Activated CD8-positive, alpha-beta memory T cell treated with anti-CD3 and anti-CD28 coated beads, Interleukin-2, amount 10 ng/mL, durations not matched to agents 7 days and 5 days (primary cell): Measurements from ENCODE around the gene ZBTB38. TPM values are rescaled to one million over a fixed set of nuclear protein-coding genes. Genes with fewer than 3 reads are reported as not detected.

Experiments
- ATAC-seq: fragments of 150-1000 bp; cut with Tn5 transposase; one replicate; pipeline ENCODE4 v1.10.0; 2021; ENCODE audit warnings: moderate library complexity
- CTCF ChIA-PET: fragments of 350-600 bp; sonication (Branson Sonifier 250); formaldehyde crosslinking; loops from one replicate; lab custom pipeline; 2021; ENCODE audit warnings: antibody characterized with exemption; lab: Charles Lee
- DNase-seq: peaks from one replicate; pipeline ENCODE4 v3.0.0-alpha.2; 2020
- H3K27ac Mint-ChIP-seq: one replicate; pipeline ENCODE4 v1.8.0; 2021; ENCODE audit warnings: mild to moderate bottlenecking, mixed read lengths
- H3K27me3 Mint-ChIP-seq: one replicate; pipeline ENCODE4 v1.8.0; 2021; ENCODE audit warnings: mixed read lengths
- H3K36me3 Mint-ChIP-seq: one replicate; pipeline ENCODE4 v1.8.0; 2021; ENCODE audit warnings: mild to moderate bottlenecking, mixed read lengths
- H3K4me1 Mint-ChIP-seq: one replicate; pipeline ENCODE4 v1.8.0; 2021; ENCODE audit warnings: mixed read lengths
- H3K4me3 Mint-ChIP-seq: one replicate; pipeline ENCODE4 v1.8.0; 2021; ENCODE audit warnings: mild to moderate bottlenecking, moderate library complexity, mixed read lengths
- H3K9me3 Mint-ChIP-seq: one replicate; pipeline ENCODE4 v1.8.0; 2022; ENCODE audit warnings: low read depth, mixed read lengths
- total RNA-seq, 2 experiments: library from RNA; stranded (reverse); gene quantifications; one replicate each; pipeline ENCODE4 v1.2.3, GENCODE V29; 2021

The ZBTB38 gene
- total RNA-seq, 2 experiments from 2014 or later, result 42.5 to 49.4 TPM

GRCh38 chr3:141343865-141344271 lies 24.4 kb upstream of the ZBTB38 start:
- no peaks in the 10 kb centered on the region for H3K36me3 Mint-ChIP-seq
- H3K4me1 Mint-ChIP-seq, result no peaks in the 10 kb centered on the region
- no peak overlapping the region for H3K27ac Mint-ChIP-seq
- H3K4me3 Mint-ChIP-seq, result no peak overlapping the region
- CTCF ChIA-PET, result interaction anchor here (1.1 to 1.3 kb wide), 2 partner anchors 26 to 65 kb away, joined by 3 read pairs; no protein-coding TSS in a partner anchor
- H3K9me3 Mint-ChIP-seq, result no peaks in the 10 kb centered on the region
- ATAC-seq (no peak), DNase-seq (no peak)
- peaks cover 12% of the 10 kb centered on the region for H3K27me3 Mint-ChIP-seq

GRCh38 chr3:141345528-141345927 lies 22.8 kb upstream of the ZBTB38 start:
- no peak for DNase-seq
- Mint-ChIP-seq H3K9me3 (no peaks in the 10 kb centered on the region), H3K36me3 (no peaks in the 10 kb centered on the region), H3K27ac (no peak overlapping the region), H3K4me1 (no peaks in the 10 kb centered on the region), H3K27me3 (peaks cover 15% of the 10 kb centered on the region), H3K4me3 (no peak overlapping the region)
- ATAC-seq, result no peak
- CTCF ChIA-PET, result interaction anchor here (1.0 to 2.3 kb wide), 6 partner anchors 10 to 109 kb away, joined by 3 to 10 read pairs (median 6); no protein-coding TSS in a partner anchor

GRCh38 chr3:141346007-141346406 lies 22.3 kb upstream of the ZBTB38 start:
- Mint-ChIP-seq H3K4me1 (no peaks in the 10 kb centered on the region), H3K27ac (no peak overlapping the region), H3K4me3 (no peak overlapping the region), H3K27me3 (peaks cover 15% of the 10 kb centered on the region), H3K36me3 (no peaks in the 10 kb centered on the region), H3K9me3 (no peaks in the 10 kb centered on the region)
- ATAC-seq, result no peak
- CTCF ChIA-PET, result interaction anchor here (0.6 to 2.3 kb wide), 7 partner anchors 10 to 876 kb away, joined by 3 to 10 read pairs (median 6); no protein-coding TSS in a partner anchor
- no peak for DNase-seq

GRCh38 chr3:141346418-141346817 lies 21.9 kb upstream of the ZBTB38 start:
- ATAC-seq (no peak), DNase-seq (no peak)
- Mint-ChIP-seq H3K4me1 (no peaks in the 10 kb centered on the region), H3K36me3 (no peaks in the 10 kb centered on the region), H3K9me3 (no peaks in the 10 kb centered on the region), H3K4me3 (no peak overlapping the region), H3K27ac (no peak overlapping the region), H3K27me3 (peaks cover 12% of the 10 kb centered on the region)
- CTCF ChIA-PET, result interaction anchor here (0.6 to 2.3 kb wide), 6 partner anchors 14 to 876 kb away, joined by 3 to 10 read pairs (median 6); no protein-coding TSS in a partner anchor

GRCh38 chr3:141346839-141347238 lies 21.5 kb upstream of the ZBTB38 start:
- H3K36me3 Mint-ChIP-seq, result no peaks in the 10 kb centered on the region
- no peaks in the 10 kb centered on the region for H3K9me3 Mint-ChIP-seq
- H3K27me3 Mint-ChIP-seq, result peaks cover 8% of the 10 kb centered on the region
- no peak for ATAC-seq
- H3K4me1 Mint-ChIP-seq, result no peaks in the 10 kb centered on the region
- no peak overlapping the region for H3K4me3 Mint-ChIP-seq
- DNase-seq, result no peak
- CTCF ChIA-PET, result interaction anchor here (1.7 to 2.3 kb wide), 2 partner anchors 14 to 35 kb away, joined by 5 to 10 read pairs; no protein-coding TSS in a partner anchor
- H3K27ac Mint-ChIP-seq, result no peak overlapping the region

GRCh38 chr3:141348837-141349236 lies 19.5 kb upstream of the ZBTB38 start:
- Mint-ChIP-seq H3K36me3 (no peaks in the 10 kb centered on the region), H3K4me3 (no peak overlapping the region), H3K27ac (no peak overlapping the region), H3K27me3 (peaks cover 9% of the 10 kb centered on the region), H3K9me3 (no peaks in the 10 kb centered on the region), H3K4me1 (no peaks in the 10 kb centered on the region)
- no peak for ATAC-seq
- CTCF ChIA-PET, result interaction anchor here (1.1 to 1.3 kb wide), 2 partner anchors 12 to 41 kb away, joined by 3 to 5 read pairs; no protein-coding TSS in a partner anchor
- no peak for DNase-seq

DNA sequence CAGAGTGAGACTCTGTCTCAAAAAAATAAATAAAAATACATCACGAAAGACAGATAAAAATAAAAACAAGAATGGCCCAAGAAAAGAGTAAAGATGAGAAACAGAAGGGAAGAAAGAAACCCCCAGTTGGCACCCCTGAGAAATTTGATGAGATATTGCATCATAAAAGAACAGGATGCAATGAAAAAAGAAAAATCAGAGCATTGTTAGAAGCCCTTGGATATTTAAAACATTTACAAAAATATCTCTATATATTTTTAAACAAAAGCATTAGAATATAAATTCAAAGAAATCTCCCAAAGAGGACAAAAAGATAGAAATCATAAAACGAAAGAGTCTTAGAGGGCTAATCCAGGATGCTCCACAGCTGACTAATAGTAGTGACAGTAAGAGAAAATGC lies 18.6 kb upstream of the ZBTB38 start:
- no peak for ATAC-seq
- Mint-ChIP-seq H3K4me3 (no peak overlapping the region), H3K4me1 (no peaks in the 10 kb centered on the region), H3K36me3 (no peaks in the 10 kb centered on the region), H3K9me3 (no peaks in the 10 kb centered on the region), H3K27ac (no peak overlapping the region), H3K27me3 (peaks cover 14% of the 10 kb centered on the region)
- CTCF ChIA-PET, result interaction anchor here (1.3 kb wide), 1 partner anchor 12 kb away, joined by 5 read pairs; no protein-coding TSS in a partner anchor
- no peak for DNase-seq

DNA sequence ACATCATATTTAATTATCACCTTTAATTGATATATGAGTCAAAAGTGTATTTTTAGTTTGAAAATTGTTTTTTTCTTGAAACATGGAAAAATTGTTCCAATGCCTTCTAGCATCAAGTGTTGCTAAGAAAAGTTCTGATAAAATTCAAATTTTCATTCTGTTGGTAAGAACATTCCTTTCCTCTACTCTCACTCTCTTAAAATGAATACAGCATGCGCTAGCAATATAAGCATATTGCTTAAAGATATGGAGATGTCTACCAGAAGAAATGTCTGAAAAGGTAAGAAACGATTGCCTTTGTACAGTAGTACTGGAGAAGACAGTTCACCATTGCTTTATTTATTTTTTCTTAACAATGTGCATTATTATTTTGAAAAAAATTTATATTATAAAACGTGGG lies 17.6 kb upstream of the ZBTB38 start:
- Mint-ChIP-seq H3K4me1 (no peaks in the 10 kb centered on the region), H3K9me3 (no peaks in the 10 kb centered on the region), H3K4me3 (no peak overlapping the region), H3K36me3 (no peaks in the 10 kb centered on the region), H3K27me3 (peaks cover 14% of the 10 kb centered on the region), H3K27ac (no peak overlapping the region)
- ATAC-seq, result no peak
- CTCF ChIA-PET, result interaction anchor here (1.5 to 1.9 kb wide), 2 partner anchors 91 to 101 kb away, joined by 3 to 5 read pairs; no protein-coding TSS in a partner anchor
- DNase-seq, result no peak

DNA sequence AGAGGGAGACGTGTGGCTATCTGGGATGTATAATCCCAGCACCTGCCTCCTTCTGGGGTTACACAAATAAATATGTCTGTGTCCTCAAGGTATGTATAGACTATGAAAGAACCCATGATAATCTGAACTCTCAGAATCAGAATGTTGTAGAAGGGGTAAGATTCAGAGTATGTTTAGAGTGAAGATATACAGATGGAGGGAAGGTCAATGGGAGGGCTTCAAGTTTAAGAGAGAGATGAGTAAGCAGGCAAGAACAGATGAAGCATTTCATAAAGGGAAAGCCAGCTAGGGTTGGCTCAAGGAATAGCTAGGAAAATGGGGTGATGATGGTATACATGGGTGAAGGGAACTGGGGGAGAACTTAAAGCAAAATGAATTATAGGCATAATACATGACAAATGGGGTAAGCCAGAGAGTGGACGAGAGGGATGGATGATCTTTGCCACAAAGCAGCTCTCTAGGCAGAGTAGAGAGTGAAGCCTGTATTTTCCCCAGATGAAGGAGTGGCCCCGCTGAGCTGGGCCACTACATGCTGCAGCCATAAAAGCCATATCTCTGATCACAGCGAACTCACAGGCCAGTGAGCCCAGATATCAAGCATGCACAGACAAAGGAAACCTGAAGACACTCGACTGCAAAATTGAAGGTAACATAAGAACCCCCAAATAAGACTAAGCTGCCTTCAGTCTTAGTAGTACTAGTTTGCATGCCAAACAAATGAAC lies 15.9 kb upstream of the ZBTB38 start:
- ATAC-seq (no peak), DNase-seq (no peak)
- Mint-ChIP-seq H3K9me3 (no peaks in the 10 kb centered on the region), H3K4me3 (no peak overlapping the region), H3K27ac (no peak overlapping the region), H3K4me1 (no peaks in the 10 kb centered on the region), H3K27me3 (peaks cover 17% of the 10 kb centered on the region), H3K36me3 (no peaks in the 10 kb centered on the region)
- CTCF ChIA-PET, result interaction anchor here (0.7 to 2.2 kb wide), 7 partner anchors 8 to 107 kb away, joined by 3 to 11 read pairs (median 3); no protein-coding TSS in a partner anchor

GRCh38 chr3:141353652-141354495 lies 14.4 kb upstream of the ZBTB38 start:
- Mint-ChIP-seq H3K9me3 (no peaks in the 10 kb centered on the region), H3K4me1 (no peaks in the 10 kb centered on the region), H3K4me3 (no peak overlapping the region), H3K27me3 (peaks cover 17% of the 10 kb centered on the region), H3K36me3 (no peaks in the 10 kb centered on the region), H3K27ac (no peak overlapping the region)
- CTCF ChIA-PET, result interaction anchor here (1.3 to 1.7 kb wide), 4 partner anchors 12 to 207 kb away, joined by 3 to 7 read pairs (median 3); no protein-coding TSS in a partner anchor
- ATAC-seq, result no peak
- no peak for DNase-seq

- DNase-seq, result no peak
- ATAC-seq, result no peak
- Mint-ChIP-seq H3K4me1 (no peaks in the 10 kb centered on the region), H3K27me3 (peaks cover 17% of the 10 kb centered on the region), H3K9me3 (no peaks in the 10 kb centered on the region), H3K36me3 (no peaks in the 10 kb centered on the region), H3K4me3 (no peak overlapping the region), H3K27ac (no peak overlapping the region)
- CTCF ChIA-PET, result interaction anchor here (0.8 to 1.7 kb wide), 5 partner anchors 12 to 207 kb away, joined by 3 to 7 read pairs (median 3); no protein-coding TSS in a partner anchor
These were observed 13.8 kb upstream of the ZBTB38 start for GRCh38 chr3:141354517-141354916.

DNA sequence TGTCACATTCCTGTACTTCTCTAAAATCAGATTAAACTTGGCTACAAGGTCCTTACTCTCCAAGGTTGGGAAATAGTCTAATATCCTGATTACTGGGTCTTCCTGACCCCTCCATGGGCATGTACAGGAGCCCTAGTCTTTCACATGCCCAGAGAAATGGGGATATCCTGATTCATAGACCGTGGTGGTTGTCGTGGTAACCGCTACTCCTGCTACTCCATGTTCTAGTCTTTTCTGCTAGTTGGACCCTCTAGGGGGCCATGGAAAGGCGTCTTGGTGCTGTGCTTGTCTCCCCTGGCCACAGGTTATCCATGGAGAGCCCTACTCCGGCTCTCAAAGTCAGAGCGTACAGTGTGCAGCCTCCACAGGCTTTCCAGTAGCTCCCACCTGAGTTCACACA lies 13.1 kb upstream of the ZBTB38 start:
- ATAC-seq (no peak), DNase-seq (no peak)
- Mint-ChIP-seq H3K4me1 (no peaks in the 10 kb centered on the region), H3K9me3 (no peaks in the 10 kb centered on the region), H3K27me3 (peaks cover 16% of the 10 kb centered on the region), H3K27ac (no peak overlapping the region), H3K36me3 (no peaks in the 10 kb centered on the region), H3K4me3 (no peak overlapping the region)
- CTCF ChIA-PET, result interaction anchor here (0.8 to 1.7 kb wide), 2 partner anchors 100 to 101 kb away, joined by 3 to 7 read pairs; no protein-coding TSS in a partner anchor

DNA sequence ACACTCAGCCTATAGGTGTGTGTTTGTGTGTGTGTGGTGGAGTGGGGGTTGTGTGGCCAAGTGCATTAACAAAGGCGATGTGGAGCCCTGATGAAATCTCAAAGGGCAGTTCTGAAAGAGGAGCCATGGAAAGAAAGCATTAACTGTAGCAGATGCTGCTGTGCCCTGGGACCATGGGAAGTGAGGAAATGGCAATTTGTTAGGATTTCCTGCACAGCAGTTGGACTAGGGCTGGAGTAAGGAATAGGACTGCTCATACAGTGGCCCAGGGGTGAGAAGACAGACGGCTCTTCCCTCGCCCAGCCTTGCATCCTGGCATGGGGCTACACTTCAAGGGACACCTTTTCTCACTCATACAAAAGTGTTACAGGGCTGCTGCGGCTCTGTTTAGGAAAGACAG lies 12.3 kb upstream of the ZBTB38 start:
- H3K27ac Mint-ChIP-seq, result no peak overlapping the region

More for the DNA sequence above, 12.3 kb upstream of the ZBTB38 start:
- no peak for ATAC-seq
- DNase-seq, result no peak
- Mint-ChIP-seq H3K4me1 (peaks cover 5% of the 10 kb centered on the region), H3K9me3 (no peaks in the 10 kb centered on the region), H3K27me3 (peaks cover 13% of the 10 kb centered on the region), H3K4me3 (no peak overlapping the region), H3K36me3 (no peaks in the 10 kb centered on the region)
- CTCF ChIA-PET, result no interaction called here
